ENCODE data around the gene RBM47. TPM values are rescaled to one million over a fixed set of nuclear protein-coding genes. Genes with fewer than 3 reads are reported as not detected.

The RBM47 gene
- total and polyA plus RNA-seq, 2 experiments from 2014 or later, result 35.6 to 139 TPM

GRCh38 chr4:40581254-40582140, 48.2 kb downstream of the RBM47 start (continued):
- TF ChIP-seq REST (IDR thresholded peaks at IDR 0.05; ENCODE audit: unreplicated experiment), result no peak
- TF ChIP-seq JUNB (IDR thresholded peaks at IDR 0.05; ENCODE audit: unreplicated experiment), result no peak

GRCh38 chr4:40579983-40580382, 49.7 kb downstream of the RBM47 start:
- peaks cover 4% of the 10 kb centered on the region for H3K27me3 Mint-ChIP-seq (ENCODE audit: insufficient read depth, low read depth, poor library complexity)
- Histone ChIP-seq H3K27ac (ENCODE audit: low read depth) (peak overlapping the region; percentile 74; the same call in 1 of the 2 replicates), H3K4me1 (ENCODE audit: insufficient read depth) (peaks cover 25% of the 10 kb centered on the region), H3K79me2 (replicated peaks; ENCODE audit: insufficient read depth) (peaks cover 99% of the 10 kb centered on the region), H3K36me3 (ENCODE audit: insufficient read depth) (no peaks in the 10 kb centered on the region), H4K20me1 (replicated peaks; ENCODE audit: insufficient read depth) (peaks cover 30% of the 10 kb centered on the region), H2AFZ (no peak overlapping the region), H3K4me2 (no peak overlapping the region), H3K9me2 (ENCODE audit: insufficient read depth) (no peaks in the 10 kb centered on the region), H3K4me3 (no peak overlapping the region), H3K27me3 (ENCODE audit: insufficient read depth) (no peaks in the 10 kb centered on the region), H3F3A (replicated peaks; ENCODE audit: low read depth) (peaks cover 2% of the 10 kb centered on the region; the same call in 1 of the 2 replicates)
- H3K9me3 Mint-ChIP-seq, result no peaks in the 10 kb centered on the region; the same call in 2 of the 3 replicates
- H3K27ac Mint-ChIP-seq, result peak overlapping the region; percentile 25; the same call in 1 of the 2 replicates
- H3K4me1 Mint-ChIP-seq, result peaks cover 46% of the 10 kb centered on the region
- DNase-seq (ENCODE audit: low spot score) (no peak), ATAC-seq (no peak)
- H3K4me3 Mint-ChIP-seq, result no peak overlapping the region
- H3K36me3 Mint-ChIP-seq (ENCODE audit: low read depth), result peaks cover 31% of the 10 kb centered on the region
- TF ChIP-seq ZNF331 (CRISPR knock-in tag; IDR thresholded peaks at IDR 0.05; ENCODE audit: low read depth) (no peak), STAT1 (IDR thresholded peaks at IDR 0.05; ENCODE audit: unreplicated experiment) (no peak), NANOG (IDR thresholded peaks at IDR 0.05; ENCODE audit: borderline replicate concordance) (no peak), ETS1 (IDR thresholded peaks at IDR 0.05) (no peak), EZH2 (IDR thresholded peaks at IDR 0.05; ENCODE audit: low read depth, unreplicated experiment) (no peak), ZNF462 (CRISPR knock-in tag; IDR thresholded peaks at IDR 0.05) (no peak), POLR2AphosphoS5 (IDR thresholded peaks at IDR 0.05; ENCODE audit: low read depth) (no peak), ZNF114 (CRISPR knock-in tag; IDR thresholded peaks at IDR 0.05) (no peak), EZH2phosphoT487 (IDR thresholded peaks at IDR 0.05; ENCODE audit: unreplicated experiment) (no peak), CREB1 (CRISPR knock-in tag; IDR thresholded peaks at IDR 0.05; ENCODE audit: low read depth) (no peak)

Measured in GM23338 (cell line).